ENCODE data around the gene WWOX. TPM values are rescaled to one million over a fixed set of nuclear protein-coding genes. Genes with fewer than 3 reads are reported as not detected.

The WWOX gene
- total and polyA plus RNA-seq, 2 of the 4 experiments (the other 2 are of a cell fraction): 2.7 to 5.4 TPM

DNA sequence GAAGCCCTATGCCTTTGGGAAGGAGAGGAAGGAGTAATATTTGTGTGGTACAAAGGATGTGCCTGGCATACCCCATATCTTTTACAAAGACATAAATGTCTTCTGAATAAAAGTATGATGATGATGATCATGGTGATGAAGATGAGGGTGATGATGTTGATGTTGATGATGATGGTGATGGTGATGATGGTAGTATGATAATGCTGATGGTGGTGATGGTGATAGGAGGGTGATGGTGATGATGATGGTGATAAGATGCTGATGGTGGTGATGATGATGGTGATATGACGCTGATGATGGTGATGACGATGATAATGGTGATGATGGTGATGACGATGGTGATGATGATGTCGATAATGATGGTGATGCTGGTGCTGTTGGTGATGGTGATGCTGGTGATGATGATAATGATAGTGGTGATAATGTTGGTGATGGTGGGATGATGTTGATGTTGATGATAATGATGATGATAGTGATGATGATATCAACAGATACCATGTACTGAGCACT lies 684.2 kb downstream of the WWOX start:
- ChIA-PET CTCF (interaction anchor here (0.6 kb wide), 1 partner anchor 639 kb away, joined by 3 read pairs; no protein-coding TSS in a partner anchor), POLR2A (ENCODE audit: unreplicated experiment) (no interaction called here)
- no peak for DNase-seq
- Histone ChIP-seq H2BK5ac (ENCODE audit: low read depth, low read length, poor library complexity, severe bottlenecking) (no peak overlapping the region), H3K27me3 (ENCODE audit: control insufficient read depth, insufficient read depth, low read length) (no peaks in the 10 kb centered on the region), H3K27ac (ENCODE audit: insufficient read depth, low read length) (no peak overlapping the region), H4K8ac (ENCODE audit: low read depth in 2 of 2, low read length in 2 of 2) (no peak overlapping the region), H3K36me3 (ENCODE audit: control insufficient read depth, insufficient read depth, low read length) (no peaks in the 10 kb centered on the region), H3K23ac (ENCODE audit: low read depth, low read length) (no peak overlapping the region), H2BK120ac (ENCODE audit: low read depth, low read length) (no peak overlapping the region), H2AK9ac (replicated peaks; ENCODE audit: low read depth, low read length, poor library complexity) (no peak overlapping the region), H4K20me1 (ENCODE audit: insufficient read depth, low read length) (no peaks in the 10 kb centered on the region), H3K56ac (ENCODE audit: extremely low read depth, insufficient read depth, low read length) (no peak overlapping the region), H2AK5ac (ENCODE audit: low read depth, low read length) (no peak overlapping the region), H3K4ac (ENCODE audit: low read depth, low read length) (no peak overlapping the region), H4K91ac (ENCODE audit: insufficient read depth, low read depth, low read length) (no peak overlapping the region), H3K9me1 (ENCODE audit: insufficient read depth, low read length) (no peaks in the 10 kb centered on the region), H2BK15ac (ENCODE audit: low read depth, low read length) (no peak overlapping the region), H4K5ac (ENCODE audit: low read depth, low read length) (no peak overlapping the region), H2BK20ac (ENCODE audit: low read depth, low read length) (no peak overlapping the region), H3K9ac (ENCODE audit: low read depth, low read length) (no peak overlapping the region), H2AFZ (replicated peaks; ENCODE audit: low read length, poor library complexity) (no peak overlapping the region), H3K79me1 (ENCODE audit: low read depth in 1 of 2, low read length in 2 of 2) (no peaks in the 10 kb centered on the region), H3K9me3 (ENCODE audit: control insufficient read depth, insufficient read depth, low read length) (peaks cover 15% of the 10 kb centered on the region), H3K4me2 (ENCODE audit: low read depth, low read length) (no peak overlapping the region), H3K18ac (ENCODE audit: low read depth, low read length) (no peak overlapping the region), H3K4me3 (ENCODE audit: insufficient read depth, low read depth, low read length) (no peak overlapping the region), H3K4me1 (ENCODE audit: control insufficient read depth, insufficient read depth, low read length) (no peaks in the 10 kb centered on the region), H3K14ac (replicated peaks; ENCODE audit: low read depth, low read length) (no peak overlapping the region)
- in situ Hi-C loops (cut with MboI; ENCODE audit: low sequenced_read_pairs) (no loop called here), dilution Hi-C loops (cut with HindIII; ENCODE audit: low sequenced_read_pairs, unreplicated experiment) (no loop called here), intact Hi-C loops (cut with micrococcal nuclease) (no loop called here)
- TF ChIP-seq RFX5 (IDR thresholded peaks at IDR 0.05; ENCODE audit: low read depth, low read length): no peak
- TF ChIP-seq CEBPB (IDR thresholded peaks at IDR 0.05; ENCODE audit: low read depth, low read length): no peak
- TF ChIP-seq, protein P1, sequence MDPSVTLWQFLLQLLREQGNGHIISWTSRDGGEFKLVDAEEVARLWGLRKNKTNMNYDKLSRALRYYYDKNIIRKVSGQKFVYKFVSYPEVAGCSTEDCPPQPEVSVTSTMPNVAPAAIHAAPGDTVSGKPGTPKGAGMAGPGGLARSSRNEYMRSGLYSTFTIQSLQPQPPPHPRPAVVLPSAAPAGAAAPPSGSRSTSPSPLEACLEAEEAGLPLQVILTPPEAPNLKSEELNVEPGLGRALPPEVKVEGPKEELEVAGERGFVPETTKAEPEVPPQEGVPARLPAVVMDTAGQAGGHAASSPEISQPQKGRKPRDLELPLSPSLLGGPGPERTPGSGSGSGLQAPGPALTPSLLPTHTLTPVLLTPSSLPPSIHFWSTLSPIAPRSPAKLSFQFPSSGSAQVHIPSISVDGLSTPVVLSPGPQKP (IDR thresholded peaks at IDR 0.05; ENCODE audit: borderline replicate concordance, low read depth, low read length): no peak
- no peak for TF ChIP-seq MAFK (IDR thresholded peaks at IDR 0.05; ENCODE audit: low read depth, low read length)
- TF ChIP-seq POLR2A (IDR thresholded peaks at IDR 0.05; ENCODE audit: low read depth, low read length): no peak
- no peak for TF ChIP-seq RCOR1 (IDR thresholded peaks at IDR 0.05; ENCODE audit: insufficient replicate concordance, low read length)
- TF ChIP-seq SMC3 (IDR thresholded peaks at IDR 0.05; ENCODE audit: low read depth, low read length): no peak
- no peak for TF ChIP-seq FOS (IDR thresholded peaks at IDR 0.05; ENCODE audit: low read depth, low read length)
- TF ChIP-seq, protein P2, sequence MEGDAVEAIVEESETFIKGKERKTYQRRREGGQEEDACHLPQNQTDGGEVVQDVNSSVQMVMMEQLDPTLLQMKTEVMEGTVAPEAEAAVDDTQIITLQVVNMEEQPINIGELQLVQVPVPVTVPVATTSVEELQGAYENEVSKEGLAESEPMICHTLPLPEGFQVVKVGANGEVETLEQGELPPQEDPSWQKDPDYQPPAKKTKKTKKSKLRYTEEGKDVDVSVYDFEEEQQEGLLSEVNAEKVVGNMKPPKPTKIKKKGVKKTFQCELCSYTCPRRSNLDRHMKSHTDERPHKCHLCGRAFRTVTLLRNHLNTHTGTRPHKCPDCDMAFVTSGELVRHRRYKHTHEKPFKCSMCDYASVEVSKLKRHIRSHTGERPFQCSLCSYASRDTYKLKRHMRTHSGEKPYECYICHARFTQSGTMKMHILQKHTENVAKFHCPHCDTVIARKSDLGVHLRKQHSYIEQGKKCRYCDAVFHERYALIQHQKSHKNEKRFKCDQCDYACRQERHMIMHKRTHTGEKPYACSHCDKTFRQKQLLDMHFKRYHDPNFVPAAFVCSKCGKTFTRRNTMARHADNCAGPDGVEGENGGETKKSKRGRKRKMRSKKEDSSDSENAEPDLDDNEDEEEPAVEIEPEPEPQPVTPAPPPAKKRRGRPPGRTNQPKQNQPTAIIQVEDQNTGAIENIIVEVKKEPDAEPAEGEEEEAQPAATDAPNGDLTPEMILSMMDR (conservative IDR thresholded peaks at IDR 0.05; ENCODE audit: low read depth, low read length): no peak
- TF ChIP-seq MXI1 (IDR thresholded peaks at IDR 0.05; ENCODE audit: borderline replicate concordance, low read depth, low read length): no peak
- no peak for TF ChIP-seq MAZ (IDR thresholded peaks at IDR 0.05; ENCODE audit: borderline replicate concordance, low read depth, low read length)
- TF ChIP-seq NFE2L2 (IDR thresholded peaks at IDR 0.05; ENCODE audit: low read depth, low read length): no peak
- TF ChIP-seq, protein P3, sequence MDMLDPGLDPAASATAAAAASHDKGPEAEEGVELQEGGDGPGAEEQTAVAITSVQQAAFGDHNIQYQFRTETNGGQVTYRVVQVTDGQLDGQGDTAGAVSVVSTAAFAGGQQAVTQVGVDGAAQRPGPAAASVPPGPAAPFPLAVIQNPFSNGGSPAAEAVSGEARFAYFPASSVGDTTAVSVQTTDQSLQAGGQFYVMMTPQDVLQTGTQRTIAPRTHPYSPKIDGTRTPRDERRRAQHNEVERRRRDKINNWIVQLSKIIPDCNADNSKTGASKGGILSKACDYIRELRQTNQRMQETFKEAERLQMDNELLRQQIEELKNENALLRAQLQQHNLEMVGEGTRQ (IDR thresholded peaks at IDR 0.05; ENCODE audit: low read depth, low read length): no peak
- ATAC-seq (ENCODE audit: low read depth): no peak
- WGBS, 2 experiments (ENCODE audit: extremely low coverage in 2 of 2, insufficient read length in 1 of 2): 48% methylated on average over 4 of the region's 4 CpGs; no CpG with 5 or more reads in 1 of the 2 experiments
- BruUV-seq (replicated peaks): no TSS peak
